RPMI8226 (cell line): Measurements from ENCODE around the gene IGFBPL1.
A peak's percentile ranks its signal among the peaks of the same experiment; 100 is the strongest.
"Not testable (repeated sequence)": the region's sequence is repeated elsewhere in the genome, so short reads cannot be mapped to it uniquely, and the experiment has no call there.

Experiments used
- DNase-seq: peaks from one replicate; pipeline ENCODE4 v3.0.0-alpha.2; 2015

IGFBPL1 gene

DNA sequence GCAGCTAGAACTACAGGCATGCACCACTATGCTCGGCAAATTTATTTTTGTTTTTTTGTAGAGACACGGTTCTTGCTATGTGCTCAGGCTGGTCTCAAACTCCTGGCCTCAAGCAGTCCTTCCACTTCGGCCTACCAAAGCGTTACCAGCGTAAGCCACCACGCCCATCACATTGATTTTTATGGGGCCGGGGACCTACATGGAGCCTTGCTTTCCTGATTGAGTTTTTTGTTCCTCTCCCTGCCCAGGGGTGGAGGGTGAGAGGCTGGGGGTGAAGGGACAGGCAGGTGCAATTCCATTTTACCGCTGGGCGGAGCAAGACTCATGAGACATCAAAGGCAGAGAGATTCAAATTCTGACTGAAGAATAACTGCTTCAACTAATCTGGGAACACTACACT lies 29.8 kb downstream of the IGFBPL1 start:
- DNase-seq: no peak

GRCh38 chr9:38393128-38393796 lies 31.0 kb downstream of the IGFBPL1 start:
- no peak for DNase-seq

- peak; percentile 88 for DNase-seq
These were observed 31.8 kb downstream of the IGFBPL1 start, which contains the start of gene ALDH1B1 for GRCh38 chr9:38392235-38393127. TSS of gene ALDH1B1 (plus strand) at chr9:38392702. CDS start at chr9:38395749, 3,047 bp downstream.

GRCh38 chr9:38391278-38392118 lies 32.8 kb downstream of the IGFBPL1 start:
- DNase-seq: no peak

- no peak for DNase-seq
These were observed 33.4 kb downstream of the IGFBPL1 start for GRCh38 chr9:38390851-38391250.

DNA sequence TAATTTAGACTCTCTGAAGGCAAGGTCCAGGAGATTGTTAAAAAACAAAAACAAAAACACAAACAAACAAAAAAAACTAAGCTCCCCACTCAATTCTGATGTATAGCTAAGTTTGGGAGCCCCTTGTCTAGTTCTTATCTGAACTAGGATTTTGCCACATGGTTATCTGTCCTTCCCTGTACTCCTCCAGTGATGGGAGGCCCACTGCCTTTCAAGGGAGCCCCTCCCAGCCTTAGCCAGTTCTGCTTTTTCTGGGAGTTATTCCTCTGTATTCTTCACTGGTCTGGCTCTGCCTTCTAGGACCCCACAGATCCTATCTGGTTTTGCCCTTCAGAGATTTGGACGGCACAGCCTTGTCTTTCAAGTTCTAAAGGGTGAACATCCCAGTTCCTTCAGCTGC lies 33.8 kb downstream of the IGFBPL1 start:
- DNase-seq: no peak

GRCh38 chr9:38389313-38389712 lies 34.9 kb downstream of the IGFBPL1 start:
- DNase-seq: no peak

- no peak for DNase-seq
These were observed 35.7 kb downstream of the IGFBPL1 start for GRCh38 chr9:38388283-38389223.

DNA sequence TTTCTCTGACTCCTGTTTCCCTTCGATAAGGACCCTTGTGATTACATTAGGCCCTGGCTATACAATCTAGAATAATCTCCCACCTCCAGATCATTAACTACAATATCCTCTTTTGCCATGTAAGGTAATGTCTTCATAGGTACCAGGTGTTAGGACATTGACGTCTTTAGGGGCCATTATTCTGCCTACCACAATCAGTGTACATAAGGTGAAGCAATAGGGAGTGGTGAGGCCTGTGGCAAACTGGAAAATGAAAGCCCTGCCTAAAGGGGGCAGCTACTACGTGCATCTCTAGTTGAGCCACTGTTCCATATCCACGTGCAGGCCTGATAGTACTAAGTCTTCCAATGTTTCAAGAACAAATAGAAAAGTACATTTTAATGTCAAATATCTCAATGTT lies 36.5 kb downstream of the IGFBPL1 start:
- DNase-seq: no peak

- no peak for DNase-seq
These were observed 37.2 kb downstream of the IGFBPL1 start for GRCh38 chr9:38387066-38387465.

DNA sequence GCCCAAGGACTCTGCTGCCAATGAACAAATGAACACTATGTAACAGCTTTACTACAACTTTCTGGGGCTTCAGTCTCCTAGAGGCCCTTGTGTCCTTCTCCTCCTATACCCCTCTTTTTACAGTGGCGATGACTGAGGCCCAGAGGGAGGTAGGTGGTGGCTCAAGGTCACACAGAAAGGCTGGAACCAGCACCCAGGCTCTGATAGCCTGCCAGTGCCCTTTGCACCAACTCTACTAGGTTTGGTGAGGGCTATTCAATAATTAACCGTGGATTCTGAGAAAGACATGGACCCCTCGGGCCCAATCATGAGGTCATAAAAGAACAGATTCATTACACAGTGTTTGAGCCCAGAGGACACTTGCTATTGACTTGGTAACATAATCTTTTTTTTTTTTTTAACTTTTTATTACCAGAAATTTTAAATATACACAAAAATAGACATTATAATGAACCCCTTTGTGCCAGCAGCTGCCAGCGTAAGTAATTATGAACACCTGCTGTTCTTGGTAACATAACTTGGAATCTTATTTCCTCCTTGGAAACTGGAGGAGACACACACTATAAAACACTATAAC lies 37.8 kb downstream of the IGFBPL1 start:
- no peak for DNase-seq

- DNase-seq: no peak
These were observed 38.4 kb downstream of the IGFBPL1 start for GRCh38 chr9:38385896-38386295.

DNA sequence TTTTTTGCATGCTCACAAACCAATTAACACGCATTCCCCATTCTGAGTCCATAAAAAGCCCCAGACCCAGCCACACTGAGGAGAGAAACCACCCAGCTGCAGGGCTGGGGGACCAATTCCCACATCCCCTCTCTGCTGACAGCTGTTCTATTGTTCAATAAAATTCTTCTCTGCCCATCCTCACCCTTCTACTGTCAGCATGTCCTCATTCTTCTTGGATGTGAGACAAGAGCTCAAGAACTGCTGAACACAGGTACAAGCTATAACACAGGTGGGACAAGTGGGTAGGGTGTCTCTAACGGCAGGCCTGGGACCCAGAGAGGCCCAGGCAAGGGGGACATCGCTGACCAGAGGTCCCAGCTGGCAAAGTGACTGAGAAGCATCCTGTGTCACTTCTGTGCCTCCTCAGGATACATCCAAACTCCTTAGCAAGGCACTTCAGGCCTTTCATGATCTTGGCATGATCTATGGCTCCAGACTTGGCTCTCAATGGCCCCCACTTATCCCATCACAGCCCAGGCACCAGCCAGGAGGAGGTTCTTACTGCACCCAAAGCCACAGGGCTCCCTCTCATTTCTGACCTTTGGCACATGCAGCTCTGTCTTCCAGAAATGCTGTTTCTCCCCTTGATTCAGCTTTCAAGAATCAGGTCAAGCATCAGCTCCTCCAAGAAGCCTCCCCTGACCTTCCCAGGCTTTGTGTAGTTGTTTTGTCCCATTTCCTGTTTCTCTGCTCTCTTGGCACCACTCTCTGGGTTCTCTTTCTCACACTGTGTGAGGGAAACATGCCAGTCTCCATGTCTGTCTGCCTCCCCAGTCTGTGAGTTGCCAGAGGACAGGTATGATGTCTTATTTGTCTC lies 39.0 kb downstream of the IGFBPL1 start:
- no peak for DNase-seq

DNA sequence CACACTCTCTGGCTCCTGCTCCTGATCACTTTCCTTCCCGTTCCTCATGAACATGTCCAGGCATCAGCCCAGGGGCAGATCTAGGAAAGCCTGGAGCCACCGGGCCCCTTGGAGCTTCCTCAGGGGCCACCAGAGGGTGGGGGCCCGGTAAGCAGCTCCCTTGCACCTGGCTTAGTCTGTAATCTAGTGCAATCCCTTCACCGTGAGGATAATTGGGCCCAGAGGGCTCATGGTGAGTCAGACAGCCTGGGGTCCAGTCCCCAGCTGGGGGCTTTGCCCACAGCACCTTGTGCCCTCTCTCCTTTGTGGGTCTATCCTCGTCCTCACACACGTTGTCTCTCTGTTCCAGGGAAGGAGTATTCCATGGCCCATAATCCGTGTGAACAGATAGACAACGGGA lies 42.1 kb downstream of the IGFBPL1 start:
- DNase-seq: no peak

DNA sequence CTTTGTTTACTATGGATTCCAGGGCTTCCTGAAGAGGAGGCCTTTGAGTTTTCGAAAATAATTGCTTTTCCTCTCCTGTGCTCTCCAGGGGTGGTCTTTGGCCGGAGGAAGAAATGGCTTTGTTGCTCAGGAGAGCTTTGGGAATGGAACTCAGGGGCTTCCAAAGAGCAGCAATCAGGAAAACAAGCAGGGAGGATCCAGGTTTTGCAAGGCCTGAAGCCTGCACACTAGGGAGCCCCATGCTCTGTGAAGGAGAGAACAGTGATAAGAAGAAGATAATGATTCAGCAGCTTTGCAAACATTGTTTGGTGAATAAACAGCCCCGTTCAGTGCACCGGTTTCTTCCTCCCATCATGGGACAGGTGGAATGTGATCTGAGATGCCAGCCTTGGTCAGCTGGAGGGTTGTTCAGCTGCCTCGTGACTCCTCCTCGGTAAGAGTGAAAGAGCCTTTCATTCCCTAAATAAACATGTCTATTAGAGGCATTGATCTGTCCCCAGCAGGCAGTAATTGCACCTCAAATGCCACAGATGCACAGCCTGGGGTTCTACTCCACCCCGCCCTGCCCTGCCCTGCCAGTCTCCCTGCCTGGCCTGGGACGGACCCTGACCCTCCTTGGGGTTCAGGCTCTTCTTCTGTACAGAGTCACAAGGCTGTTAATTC lies 43.3 kb downstream of the IGFBPL1 start:
- no peak for DNase-seq

DNA sequence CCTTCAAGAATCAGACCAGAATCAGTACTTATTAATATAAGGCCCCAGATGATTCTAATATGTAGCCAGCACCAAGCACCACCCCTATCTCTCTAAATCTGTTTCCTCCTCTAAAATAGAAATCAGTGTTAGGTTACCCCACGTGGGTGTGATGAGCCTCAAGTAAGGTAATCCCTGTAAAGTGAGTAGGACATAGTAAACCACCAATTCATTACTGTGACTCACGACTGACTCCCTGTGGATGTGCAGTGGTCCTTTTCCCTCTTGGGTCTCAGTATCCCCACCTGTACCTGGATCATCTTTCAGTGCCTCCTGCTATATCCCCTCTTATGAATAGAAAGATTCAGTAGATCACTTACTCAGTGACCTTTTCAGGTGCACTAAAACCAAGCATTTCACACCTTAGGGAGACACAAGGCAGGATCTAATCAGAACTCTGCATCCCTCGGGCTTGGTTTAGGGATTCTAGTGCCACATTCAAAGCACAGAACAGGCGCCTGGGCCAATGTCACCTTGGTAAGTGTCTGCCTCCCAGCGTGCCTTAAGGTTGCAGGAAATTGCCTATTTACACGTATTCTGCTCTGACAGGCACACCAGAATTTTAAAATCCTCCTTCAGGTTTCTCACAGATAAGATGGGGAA lies 43.9 kb downstream of the IGFBPL1 start:
- DNase-seq: no peak

GRCh38 chr9:38377336-38378083 lies 46.7 kb downstream of the IGFBPL1 start:
- DNase-seq: not testable (repeated sequence)

DNA sequence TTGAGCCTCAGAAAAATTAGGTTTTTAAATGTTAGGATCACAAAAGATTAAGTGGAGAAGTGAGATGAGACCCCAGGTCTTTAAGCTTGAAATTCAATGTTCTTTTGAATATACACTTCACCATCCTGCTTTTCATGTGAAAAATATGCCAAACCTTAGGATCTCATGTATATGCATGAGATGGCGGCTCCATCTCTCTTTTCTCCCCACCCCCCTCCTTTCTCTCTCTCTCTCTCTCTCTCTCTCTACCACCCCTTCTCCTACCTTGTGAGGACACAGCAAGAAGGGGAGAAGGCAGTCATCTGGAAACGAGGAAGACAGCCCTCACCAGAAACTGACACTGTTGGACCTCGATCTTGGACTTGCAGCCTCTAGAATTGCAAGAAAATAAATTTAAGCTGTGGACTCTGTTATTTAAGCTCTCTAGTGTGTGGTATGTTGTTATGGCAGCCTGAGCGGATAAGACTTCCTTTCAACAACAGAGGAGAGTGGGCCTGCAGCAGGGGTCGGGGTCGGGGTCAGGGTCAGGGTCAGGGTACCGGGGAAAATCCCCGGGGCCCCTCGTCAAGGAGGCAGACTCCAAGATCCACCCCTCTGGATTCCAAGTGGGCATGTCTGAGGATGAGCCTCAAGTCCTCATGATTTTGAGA lies 48.1 kb downstream of the IGFBPL1 start:
- DNase-seq: no peak
